HG03103 (cell line): ENCODE data around the gene SSMEM1.
"Not testable (repeated sequence)": the region's sequence is repeated elsewhere in the genome, so short reads cannot be mapped to it uniquely, and the experiment has no call there.

Source experiments
- ATAC-seq: cut with Tn5 transposase; IDR thresholded peaks from one replicate; pipeline ENCODE4 v1.9.1; 2021; ENCODE audit warnings: low read depth; ENCODE audit not compliant: unreplicated experiment

The SSMEM1 gene, protein sequence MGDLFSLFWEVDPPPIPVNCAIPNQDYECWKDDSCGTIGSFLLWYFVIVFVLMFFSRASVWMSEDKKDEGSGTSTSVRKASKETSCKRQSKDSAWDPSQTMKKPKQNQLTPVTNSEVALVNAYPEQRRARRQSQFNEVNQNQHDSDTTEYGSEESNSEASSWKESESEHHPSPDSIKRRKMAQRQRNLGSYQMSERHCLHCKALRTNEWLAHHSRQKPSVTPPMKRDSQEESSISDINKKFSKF

DNA sequence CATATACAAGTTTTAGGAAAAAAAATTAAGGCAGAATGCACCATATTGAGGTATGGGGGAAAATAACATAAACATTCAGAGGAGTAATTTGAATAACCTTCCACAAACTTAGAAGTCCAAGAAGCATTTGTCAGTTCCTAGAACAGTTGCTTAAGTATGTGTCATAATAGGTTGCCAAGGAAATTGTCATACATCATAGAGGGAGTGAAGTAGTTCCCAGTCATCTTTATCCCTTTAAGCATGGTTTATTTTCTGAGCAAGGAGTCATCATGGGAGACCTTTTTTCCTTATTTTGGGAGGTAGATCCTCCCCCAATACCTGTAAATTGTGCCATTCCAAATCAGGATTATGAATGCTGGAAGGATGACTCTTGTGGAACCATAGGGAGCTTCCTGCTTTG is at the start of gene SSMEM1:
SSMEM1 (plus strand) TSS at position 219 of the 400 bp plus-strand sequence; CDS start at position 270, 51 bp downstream.
- no peak for ATAC-seq

DNA sequence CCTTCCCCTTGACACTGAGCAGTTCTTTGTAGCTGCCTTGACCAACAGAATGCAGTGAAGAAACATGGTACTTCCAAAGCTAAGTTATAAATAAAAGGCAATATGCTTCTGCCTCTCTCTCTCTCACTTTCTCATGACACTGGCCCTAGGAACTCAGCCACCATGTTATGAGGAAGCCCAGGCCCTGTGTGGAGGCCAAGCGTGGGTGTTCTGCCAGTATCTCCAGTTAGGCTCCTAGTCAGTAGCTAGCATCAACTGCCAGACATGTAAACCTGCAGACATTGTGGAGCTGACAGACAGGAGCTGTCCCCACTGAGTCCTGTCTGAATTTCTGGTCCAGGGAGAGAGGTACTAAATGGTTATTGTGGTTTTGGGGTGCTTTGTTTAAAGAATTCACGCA is 47.6 kb upstream of the SSMEM1 start:
- ATAC-seq, result no peak

DNA sequence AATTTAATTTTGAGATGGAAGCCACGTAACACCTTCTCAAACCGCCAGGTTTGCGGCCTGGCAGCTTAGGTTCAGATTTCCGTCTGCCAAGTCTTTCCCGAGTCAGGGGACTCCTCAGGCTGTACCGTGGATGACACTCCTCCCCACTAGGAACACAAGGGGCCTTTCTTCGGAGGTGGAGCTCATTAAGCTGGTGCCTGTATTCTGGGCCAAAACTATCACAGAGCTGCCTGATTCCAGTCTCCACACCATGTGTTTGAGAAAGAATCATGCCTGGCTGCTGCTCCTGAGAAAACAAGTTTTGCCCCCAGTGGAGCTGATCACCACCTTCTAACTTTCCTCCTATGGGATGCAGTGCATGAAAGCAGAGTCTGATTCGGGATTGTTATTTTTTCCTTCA is 47.2 kb upstream of the SSMEM1 start:
- ATAC-seq, result no peak

DNA sequence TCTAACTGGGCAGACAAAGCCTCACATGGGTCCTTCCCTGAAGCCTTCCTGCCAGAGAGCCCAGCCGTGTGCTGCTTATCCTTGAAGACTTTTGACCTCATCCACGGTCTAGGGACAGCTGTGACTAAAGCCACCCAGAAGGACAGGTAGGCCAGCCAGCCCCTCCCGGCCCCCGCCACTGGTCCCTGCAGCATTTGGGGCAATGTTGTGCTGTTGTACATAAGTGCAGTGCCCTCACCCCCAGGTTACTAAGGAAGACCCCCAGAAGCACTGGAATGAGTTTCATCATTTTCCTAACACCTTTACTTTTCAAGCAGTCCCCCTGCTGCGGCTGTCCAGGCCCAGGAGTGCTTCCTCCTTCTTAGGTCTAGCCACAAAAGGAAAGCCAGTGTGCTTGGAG is 45.5 kb upstream of the SSMEM1 start:
- no peak for ATAC-seq

DNA sequence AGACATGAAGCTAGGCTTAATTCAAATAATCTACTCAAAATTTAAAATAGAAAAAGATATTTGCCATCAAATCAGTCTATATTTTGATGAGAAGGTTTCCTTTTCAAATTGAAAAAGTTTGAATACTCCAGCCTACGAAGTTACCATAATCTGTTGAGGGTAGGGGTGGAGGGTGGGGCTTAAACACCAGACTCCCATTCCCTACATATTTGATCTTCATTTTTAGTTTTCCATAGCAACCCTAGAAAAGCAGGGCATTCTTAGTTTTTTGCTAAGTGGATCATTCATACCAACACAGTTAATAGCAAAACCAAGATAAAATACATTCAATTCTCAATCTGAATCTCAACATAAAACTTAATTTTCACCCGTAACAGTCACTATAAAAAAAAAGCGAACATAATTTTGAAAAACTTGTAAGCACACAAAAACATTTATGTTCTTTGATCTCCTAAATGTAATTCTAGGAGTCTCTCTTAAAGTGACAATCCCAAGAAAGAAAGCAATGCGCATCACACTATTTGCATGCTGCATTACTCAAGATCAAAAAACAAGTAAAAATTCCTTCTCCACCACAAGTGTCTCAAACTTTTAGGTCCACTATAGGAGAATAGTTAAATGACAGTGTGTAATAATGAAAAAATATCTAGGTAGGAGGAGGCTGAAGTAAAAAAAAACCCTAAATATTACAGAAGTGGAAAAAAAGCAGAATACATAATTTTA is 33.3 kb upstream of the SSMEM1 start:
- ATAC-seq, result no peak

DNA sequence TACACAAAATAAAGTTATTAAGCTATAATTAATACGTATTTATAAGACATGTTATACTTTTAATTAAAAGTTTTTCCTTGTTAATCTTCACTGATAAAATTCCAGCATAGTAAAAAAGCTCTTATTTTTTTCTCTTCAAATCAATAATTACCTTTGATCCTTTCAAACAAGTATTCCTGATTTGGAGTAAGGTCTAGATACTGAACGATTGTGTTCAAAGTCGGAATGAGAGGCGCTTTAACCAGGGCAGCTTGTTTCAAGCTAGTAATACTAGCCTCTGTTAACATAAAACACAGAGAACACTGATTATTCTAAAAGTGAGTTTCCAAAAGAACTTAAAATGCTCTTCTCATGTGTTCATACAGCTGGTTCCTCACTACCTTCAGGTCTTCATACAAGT is 29.4 kb upstream of the SSMEM1 start:
- no peak for ATAC-seq

DNA sequence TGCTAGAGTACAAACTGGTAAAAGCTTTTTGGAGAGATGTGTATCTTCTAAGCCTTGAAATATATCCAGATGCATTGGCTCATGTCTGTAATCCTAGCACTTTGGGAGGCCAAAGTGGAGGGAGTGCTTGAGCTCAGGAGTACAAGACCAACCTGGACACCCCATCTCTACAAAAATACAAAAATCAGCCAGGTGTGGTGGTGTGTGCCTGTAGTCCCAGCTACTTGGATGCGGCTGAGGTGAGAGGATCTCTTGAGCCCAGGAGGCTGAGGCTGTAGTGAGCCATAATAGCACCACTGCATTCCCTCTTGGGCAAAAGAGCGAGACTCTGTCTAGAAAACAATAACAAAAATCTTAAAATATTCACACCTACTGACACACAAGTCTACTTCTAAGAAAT is 28.0 kb upstream of the SSMEM1 start:
- no peak for ATAC-seq

DNA sequence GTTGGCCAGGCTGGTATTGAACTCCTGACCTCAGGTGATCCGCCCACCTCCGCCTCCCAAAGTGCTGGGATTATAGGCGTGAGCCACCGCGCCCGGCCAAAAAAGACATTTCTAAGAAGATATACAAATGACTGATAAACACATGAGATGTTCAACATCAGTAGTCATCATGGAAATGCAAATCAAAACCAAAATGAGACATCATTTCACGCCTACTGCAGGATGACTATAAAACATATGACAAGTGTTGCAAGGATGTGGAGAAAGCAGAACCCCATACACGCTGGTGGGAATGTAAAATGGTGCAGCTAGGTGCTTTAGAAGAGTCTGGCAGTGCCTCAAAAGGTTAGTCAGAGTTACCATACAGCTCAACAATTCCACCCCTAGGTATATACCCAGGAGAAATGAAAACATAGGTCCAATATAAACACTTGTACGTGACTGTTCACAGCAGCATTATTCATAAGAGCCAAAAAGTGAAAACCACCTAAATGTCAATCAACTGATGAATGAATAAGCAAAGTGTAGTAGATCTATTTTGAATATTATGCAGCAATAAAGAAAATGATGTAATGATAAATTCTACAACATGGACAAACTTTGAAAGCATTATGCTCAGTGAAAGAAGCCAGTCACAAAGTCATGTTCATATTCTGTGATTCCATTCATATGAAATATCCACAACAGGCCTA is 26.9 kb upstream of the SSMEM1 start:
- no peak for ATAC-seq

DNA sequence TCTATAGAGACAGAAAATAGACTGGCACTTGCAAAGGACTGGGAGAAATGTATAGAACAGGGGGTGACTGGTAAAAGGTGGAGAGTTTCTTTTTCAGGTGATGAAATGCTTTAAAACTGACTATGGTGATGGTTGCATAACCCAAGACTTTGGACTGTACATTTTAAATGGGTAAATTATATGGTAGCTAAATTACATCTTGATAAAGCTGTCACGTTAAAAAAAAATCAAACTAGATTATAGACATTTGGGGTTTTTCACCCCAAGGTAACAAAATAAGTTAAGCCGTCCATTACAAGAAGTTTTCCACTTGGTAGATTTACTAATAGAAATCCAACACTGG is 26.4 kb upstream of the SSMEM1 start:
- ATAC-seq, result no peak

DNA sequence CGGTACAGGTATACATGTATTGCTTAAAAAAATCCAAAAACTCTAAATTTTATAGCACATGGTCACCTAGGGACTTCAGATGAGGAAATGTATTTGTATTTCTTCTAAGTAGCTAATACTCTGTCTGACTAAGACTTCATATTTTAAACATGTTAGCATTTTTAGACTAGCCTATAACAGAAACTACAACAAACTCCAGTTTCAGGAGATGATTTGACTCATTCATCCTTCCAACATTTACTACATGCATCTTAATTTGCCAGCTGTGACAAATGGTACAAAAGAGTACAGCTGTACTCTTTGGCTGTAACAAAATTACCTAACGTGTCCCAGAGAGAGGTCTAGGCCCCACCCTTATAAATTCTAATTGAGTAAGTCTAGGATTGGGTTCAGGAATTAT is 24.7 kb upstream of the SSMEM1 start:
- peak; percentile 74 for ATAC-seq

DNA sequence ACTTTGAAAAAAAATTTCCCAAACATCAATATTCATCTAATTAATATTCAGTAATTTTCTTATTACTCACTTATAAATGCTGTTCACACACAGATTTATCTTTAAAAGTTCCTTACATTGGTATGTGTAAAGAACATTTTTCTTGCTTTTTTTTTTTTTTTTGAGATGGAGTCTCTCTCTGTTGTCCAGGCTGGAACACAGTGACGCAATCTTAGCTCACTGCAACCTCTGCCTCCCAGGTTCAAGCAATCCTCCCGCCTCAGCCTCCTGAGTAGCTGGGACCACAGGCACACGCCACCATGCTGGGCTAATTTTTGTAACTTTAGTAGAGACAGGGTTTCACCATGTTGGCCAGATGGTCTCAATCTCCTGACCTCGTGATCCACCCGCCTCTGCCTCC is 23.3 kb upstream of the SSMEM1 start:
- not testable (repeated sequence) for ATAC-seq

DNA sequence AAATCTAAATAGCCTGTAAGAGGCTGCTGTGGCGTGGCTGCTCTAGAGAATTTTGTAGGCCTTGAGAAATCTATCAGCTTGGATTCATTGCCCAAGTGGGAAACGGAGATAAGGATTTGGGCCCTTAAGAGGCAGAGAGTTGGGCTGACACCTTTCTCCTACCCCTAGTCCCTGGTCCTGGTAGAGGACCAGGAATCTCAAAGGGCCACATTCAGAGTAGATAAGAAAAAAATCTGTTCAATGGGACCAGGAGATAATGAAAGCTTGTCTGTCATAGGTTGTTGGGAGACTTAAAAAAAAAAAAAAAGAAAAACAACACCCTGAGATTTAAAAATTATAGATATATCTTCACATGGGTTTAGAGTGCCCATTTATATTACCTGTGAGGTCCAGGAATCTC is 20.3 kb upstream of the SSMEM1 start:
- ATAC-seq, result no peak

DNA sequence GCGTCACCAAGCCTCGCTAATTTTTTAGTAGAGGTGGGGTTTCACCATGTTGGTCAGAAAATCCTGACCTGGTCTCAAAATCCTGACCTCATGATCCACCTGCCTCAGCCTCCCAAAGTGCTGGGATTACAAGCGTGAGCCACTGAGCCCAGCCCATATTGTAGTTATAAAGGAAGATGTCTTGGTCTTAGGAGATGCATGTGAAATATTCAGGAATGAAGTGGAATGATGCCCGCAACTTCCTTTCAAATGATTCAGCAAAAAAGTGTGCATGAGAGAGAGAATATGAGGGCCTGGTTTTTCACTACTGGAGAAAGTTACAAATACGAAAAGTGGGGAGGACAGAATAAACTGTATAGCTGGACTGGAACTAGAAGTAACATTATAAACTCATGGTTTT is 18.3 kb upstream of the SSMEM1 start:
- no peak for ATAC-seq

DNA sequence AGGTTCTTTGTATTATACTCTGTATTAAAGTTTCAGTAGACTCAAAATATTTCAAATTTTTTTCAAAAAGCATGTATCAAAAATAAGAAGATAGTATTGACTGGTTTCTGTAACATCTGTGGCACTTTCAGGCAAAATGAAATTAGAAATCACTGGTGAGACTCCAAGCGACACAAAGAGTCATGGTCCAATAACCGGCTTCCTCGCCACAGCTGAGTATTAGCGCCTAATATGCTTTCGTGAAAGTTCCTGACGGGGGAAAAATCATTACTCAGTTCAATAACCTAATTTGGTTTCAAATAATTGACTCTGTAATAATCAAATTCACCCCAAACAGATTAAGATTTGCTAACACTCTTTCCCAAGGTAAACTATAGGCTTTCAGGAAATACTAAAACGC is 15.9 kb upstream of the SSMEM1 start:
- ATAC-seq, result no peak

DNA sequence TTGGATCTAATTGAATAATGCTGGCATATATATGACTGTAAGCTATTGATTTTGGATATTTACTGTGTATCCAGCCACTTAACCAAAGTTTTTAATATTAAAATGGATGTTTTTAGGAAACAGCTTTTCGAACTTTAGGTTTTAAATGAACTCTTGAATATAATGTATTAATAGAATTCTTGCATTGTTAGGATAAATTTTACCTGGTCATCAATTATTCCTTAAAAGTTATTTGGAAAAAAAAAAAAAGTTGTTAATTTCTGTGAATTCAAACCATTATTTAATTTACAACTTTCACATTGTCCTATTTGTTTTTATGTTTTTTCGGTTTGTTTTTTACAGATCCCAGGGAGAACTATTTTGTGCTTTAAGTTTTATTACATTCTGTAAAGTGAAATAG is 12.3 kb upstream of the SSMEM1 start:
- ATAC-seq, result no peak

DNA sequence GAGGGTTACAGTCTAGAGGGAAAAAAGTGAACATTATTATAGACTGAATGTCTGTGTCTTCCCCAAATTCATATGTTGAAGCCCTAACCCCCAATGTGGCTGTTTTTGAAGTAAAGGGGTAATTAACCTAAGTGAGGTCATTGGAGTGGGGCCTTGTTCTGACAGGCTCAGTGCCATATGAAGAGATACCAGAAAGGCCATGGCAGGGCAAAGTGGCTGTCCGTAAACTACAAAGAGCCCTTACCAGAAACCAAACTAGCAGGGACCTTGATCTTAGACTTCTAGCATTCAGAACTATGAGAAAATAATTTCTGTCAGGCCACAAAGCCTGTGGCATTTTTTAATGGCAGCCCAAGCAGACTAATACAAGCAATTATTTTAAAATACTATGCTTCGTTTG is 11.2 kb upstream of the SSMEM1 start:
- ATAC-seq, result no peak

DNA sequence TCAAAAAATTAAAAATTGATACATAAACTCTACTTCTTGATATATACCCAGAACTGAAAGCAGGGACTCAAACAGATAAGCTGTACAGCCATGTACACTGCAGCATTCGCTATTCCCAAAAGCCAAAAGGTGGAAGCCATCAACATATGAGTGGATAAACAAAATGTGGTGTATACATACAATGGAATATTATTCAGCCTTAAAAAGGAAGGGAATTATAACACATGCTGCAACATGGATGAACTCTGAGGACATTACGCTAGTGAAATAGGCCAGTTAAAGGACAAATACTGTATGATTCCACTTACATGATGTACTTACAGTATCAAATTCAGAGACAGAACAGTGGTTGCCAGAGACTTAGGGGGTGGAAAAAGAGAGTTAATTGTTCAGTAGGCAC is 10.6 kb upstream of the SSMEM1 start:
- no peak for ATAC-seq

DNA sequence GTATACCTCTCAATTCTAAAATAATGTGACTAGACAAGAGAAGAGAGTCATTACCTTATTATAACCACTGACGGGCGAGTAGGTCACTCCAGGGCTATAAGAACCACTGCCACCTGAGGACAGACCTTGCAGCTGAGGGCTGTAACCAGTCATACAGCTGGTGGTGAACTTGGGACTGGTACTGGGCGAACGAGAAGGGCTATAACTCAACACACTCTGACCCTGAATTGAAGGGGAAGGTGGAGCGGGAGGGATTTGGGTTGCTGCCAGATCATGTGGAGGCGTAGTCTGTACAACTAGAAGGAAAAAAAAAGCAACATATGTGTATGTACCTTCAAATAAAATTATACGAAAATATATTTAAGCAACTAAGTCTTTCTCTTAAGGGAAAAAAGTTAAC is 5.9 kb upstream of the SSMEM1 start:
- ATAC-seq, result no peak

DNA sequence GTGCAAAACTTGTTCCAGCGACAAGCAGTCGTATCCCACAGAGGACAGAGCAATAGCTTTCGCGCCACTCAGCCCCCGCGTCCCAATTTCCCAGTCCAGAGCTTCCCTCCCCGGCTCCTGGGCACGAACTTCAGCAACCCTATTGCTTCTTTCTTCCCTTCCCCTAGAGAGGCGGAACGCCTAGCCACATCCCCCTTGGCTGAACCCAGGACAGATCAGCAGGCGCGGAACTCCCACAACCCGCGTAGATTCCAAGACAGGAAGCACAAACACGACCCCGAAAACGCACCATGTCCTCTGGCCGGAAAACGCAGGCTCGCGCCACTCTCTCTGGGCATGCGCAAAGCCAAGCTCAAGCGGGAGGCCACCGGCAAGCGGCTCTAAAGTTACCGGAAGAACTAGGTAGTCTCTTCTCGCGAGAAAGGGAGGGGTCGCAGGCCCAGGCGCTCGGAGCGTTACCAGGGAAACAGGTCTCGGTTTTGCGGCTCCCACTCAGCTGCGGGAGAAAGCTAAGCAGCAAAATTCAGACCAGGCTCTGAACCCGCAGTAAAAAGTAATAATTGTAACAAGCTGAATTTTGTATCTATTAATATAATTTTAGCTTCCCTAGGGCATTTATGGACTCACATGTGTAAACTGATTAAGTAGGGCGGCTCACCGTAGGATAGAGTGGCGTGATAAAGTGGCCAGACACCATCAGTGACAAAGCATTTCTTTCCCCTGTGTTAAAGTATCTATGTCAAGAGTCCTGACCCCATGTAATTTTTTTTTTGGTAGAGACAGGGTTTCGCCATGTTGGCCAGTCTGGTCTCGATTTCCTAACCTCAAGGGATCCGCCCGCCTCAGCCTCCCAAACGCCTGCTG is 2.3 kb upstream of the SSMEM1 start, which contains the start of gene TMEM209:
TMEM209 (minus strand) TSS at position 323 of the 864 bp plus-strand sequence; CDS start at position 292, 31 bp downstream.
- ATAC-seq, result peak; percentile 94

DNA sequence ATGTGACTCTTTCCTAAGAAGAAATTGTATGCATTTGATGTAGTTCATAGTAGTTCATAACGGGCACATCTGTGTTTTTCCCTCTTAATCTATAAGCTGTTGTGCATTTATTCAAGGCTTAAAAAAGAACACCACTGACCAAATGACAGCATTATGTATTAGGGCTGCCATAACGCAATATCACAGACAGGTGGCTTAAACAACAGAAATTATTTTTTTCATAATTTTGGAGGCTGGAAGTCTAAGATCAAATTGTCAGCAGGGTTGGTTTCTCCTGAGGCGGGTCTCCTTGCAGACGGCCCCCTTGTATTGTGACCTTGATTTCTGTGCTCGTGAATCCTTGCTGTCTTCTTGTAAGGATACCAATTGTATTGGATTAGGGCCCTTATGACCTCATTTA is 627 bp upstream of the SSMEM1 start:
- ATAC-seq, result no peak

DNA sequence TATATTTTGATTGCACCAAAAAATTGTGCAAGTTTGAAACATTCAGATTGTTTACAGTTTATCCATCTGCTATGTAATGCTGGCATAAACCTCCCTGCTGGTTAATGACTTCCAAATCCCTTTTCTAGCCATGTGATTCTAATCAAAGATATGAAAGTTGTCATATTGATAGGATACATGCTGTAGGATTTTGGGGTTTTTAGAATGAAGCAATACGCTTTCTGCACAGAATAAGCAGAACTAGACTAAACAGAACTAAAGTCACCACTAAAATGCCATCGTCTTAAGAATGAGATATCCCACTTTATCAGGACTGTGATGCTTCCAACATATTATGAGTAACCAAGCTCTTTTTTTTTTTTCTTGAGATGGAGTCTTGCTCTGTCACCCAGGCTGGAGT is 856 bp downstream of the SSMEM1 start:
- ATAC-seq, result no peak
